ENCODE results near the gene EEF1AKMT1. TPM values are rescaled to one million over a fixed set of nuclear protein-coding genes. Genes with fewer than 3 reads are reported as not detected.

Gene EEF1AKMT1
- total and polyA plus RNA-seq, 2 experiments from 2014 or later: 13.7 to 23.1 TPM

DNA sequence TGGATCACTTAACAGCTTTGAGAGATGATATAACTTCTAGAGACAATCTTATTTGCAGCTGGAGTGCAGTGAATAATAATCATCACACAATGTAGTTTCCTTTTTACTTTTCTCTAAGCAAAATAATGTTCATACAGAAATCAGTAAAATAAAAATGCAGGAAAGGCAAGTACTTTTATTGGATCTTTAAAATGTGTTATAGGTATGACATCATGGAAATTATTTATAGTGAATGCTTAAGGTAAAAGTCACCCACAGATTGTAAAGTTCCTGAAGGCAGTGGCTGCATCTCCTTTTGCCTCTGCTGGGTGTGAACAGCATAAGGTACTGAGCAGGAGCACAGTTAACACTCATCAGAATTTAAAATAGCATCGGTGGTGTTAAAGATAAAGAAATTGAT lies 87.6 kb downstream of the EEF1AKMT1 start:
- WGBS, 2 experiments (ENCODE audit: low coverage in 1 of 2, low lambda C conversion rate in 2 of 2, missing lambda C conversion rate in 2 of 2): 100% methylated on average over 1 of the region's 1 CpG
- Histone ChIP-seq H3K9me3 (ENCODE audit: low read depth) (no peaks in the 10 kb centered on the region), H3K4me2 (ENCODE audit: unreplicated experiment) (no peak overlapping the region), H3K9me2 (ENCODE audit: insufficient read depth) (no peaks in the 10 kb centered on the region), H2AFZ (no peak overlapping the region), H3K4me1 (ENCODE audit: insufficient read depth) (peaks cover 11% of the 10 kb centered on the region), H3K36me3 (ENCODE audit: low read depth) (0 out of 2 replicates have a peak, but pooled peaks cover under 1% of the 10 kb centered on the region), H4K20me1 (ENCODE audit: insufficient read depth) (no peaks in the 10 kb centered on the region), H3F3A (ENCODE audit: insufficient read depth) (peaks cover 12% of the 10 kb centered on the region), H3K4me3 (no peak overlapping the region), H3K9ac (no peak overlapping the region), H3K79me2 (ENCODE audit: insufficient read depth) (no peaks in the 10 kb centered on the region), H3K27me3 (replicated peaks; ENCODE audit: insufficient read depth) (no peaks in the 10 kb centered on the region), H3K27ac (no peak overlapping the region)
- in situ Hi-C loops (cut with MboI): loop anchor here (25.0 kb wide), 1 partner anchor 499 kb away; the partner anchor contains the start of gene GJB2
- no peak for DNase-seq
- no peak for TF ChIP-seq EZH2phosphoT487 (IDR thresholded peaks at IDR 0.05; ENCODE audit: insufficient read depth, low read depth)
- no peak for TF ChIP-seq EZH2 (IDR thresholded peaks at IDR 0.05; ENCODE audit: insufficient read depth, poor library complexity, severe bottlenecking)

DNA sequence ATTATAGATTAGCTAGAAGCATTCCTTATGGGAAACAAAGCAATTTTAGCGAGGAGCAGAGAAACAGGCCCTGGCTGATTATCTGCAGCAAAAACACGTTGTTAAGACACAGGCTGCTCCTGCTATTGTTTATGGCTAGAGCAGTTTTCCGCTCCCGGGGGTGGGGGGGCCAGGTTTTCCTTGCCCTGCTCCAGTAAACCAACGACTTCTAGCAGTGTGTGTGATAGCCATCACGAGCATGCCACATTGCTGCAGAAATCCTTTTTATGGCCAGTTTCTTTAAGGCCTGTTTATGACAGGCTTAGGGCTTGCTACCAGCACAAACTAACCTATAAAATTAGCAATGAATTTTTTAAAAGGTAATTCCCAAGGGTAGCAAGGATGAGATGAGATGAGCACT lies 88.7 kb downstream of the EEF1AKMT1 start:
- H3K4me3 ChIP-seq: no peak overlapping the region
- H2AFZ ChIP-seq: no peak overlapping the region
- H3K36me3 ChIP-seq (ENCODE audit: low read depth): no peaks in the 10 kb centered on the region
- H3K9me2 ChIP-seq (ENCODE audit: insufficient read depth): no peaks in the 10 kb centered on the region
- H4K20me1 ChIP-seq (ENCODE audit: insufficient read depth): no peaks in the 10 kb centered on the region
- H3K27me3 ChIP-seq (replicated peaks; ENCODE audit: insufficient read depth): no peaks in the 10 kb centered on the region
- H3K79me2 ChIP-seq (ENCODE audit: insufficient read depth): no peaks in the 10 kb centered on the region
- H3F3A ChIP-seq (ENCODE audit: insufficient read depth): peaks cover 12% of the 10 kb centered on the region
- H3K27ac ChIP-seq: no peak overlapping the region
- peaks cover 11% of the 10 kb centered on the region for H3K4me1 ChIP-seq (ENCODE audit: insufficient read depth)
- H3K9me3 ChIP-seq (ENCODE audit: low read depth): no peaks in the 10 kb centered on the region
- DNase-seq: no peak
- in situ Hi-C loops (cut with MboI): loop anchor here (25.0 kb wide), 1 partner anchor 498 kb away; the partner anchor contains the start of gene GJB2
- no peak overlapping the region for H3K9ac ChIP-seq
- TF ChIP-seq EZH2 (IDR thresholded peaks at IDR 0.05; ENCODE audit: insufficient read depth, poor library complexity, severe bottlenecking): no peak
- TF ChIP-seq EZH2phosphoT487 (IDR thresholded peaks at IDR 0.05; ENCODE audit: insufficient read depth, low read depth): no peak
- no peak overlapping the region for H3K4me2 ChIP-seq (ENCODE audit: unreplicated experiment)
- WGBS, 2 experiments (ENCODE audit: low coverage in 1 of 2, low lambda C conversion rate in 2 of 2, missing lambda C conversion rate in 2 of 2): 92 to 96% methylated on average over 6 of the region's 6 CpGs

DNA sequence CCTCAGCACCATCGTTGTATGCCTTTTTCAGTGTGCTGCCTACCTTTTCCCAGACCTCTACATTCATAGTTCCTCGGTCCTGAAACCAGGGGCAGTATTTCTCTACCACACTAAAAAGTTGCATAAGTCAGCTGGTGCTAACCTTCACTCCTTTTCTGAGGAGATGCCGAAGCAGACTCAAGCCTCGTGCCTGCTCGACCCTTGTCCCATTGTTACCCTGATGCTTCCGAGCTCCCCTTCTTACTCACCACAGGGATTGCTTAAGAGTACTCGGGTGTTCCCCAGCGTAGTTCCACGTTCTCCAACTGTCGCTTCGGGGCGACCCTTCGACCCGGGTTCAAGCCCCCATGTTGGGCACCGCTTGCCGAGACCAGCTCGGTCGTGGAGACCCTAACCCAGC lies 89.2 kb downstream of the EEF1AKMT1 start:
- Histone ChIP-seq H3K9me2 (ENCODE audit: insufficient read depth) (no peaks in the 10 kb centered on the region), H3K4me2 (ENCODE audit: unreplicated experiment) (no peak overlapping the region), H3K9ac (no peak overlapping the region), H3K4me3 (no peak overlapping the region), H3K36me3 (ENCODE audit: low read depth) (no peaks in the 10 kb centered on the region), H3K27me3 (replicated peaks; ENCODE audit: insufficient read depth) (no peaks in the 10 kb centered on the region), H3K4me1 (ENCODE audit: insufficient read depth) (peaks cover 11% of the 10 kb centered on the region), H4K20me1 (ENCODE audit: insufficient read depth) (no peaks in the 10 kb centered on the region), H3K27ac (no peak overlapping the region), H3K79me2 (ENCODE audit: insufficient read depth) (no peaks in the 10 kb centered on the region), H2AFZ (no peak overlapping the region), H3K9me3 (ENCODE audit: low read depth) (no peaks in the 10 kb centered on the region), H3F3A (ENCODE audit: insufficient read depth) (peaks cover 12% of the 10 kb centered on the region)
- DNase-seq: peak; percentile 35
- TF ChIP-seq EZH2 (IDR thresholded peaks at IDR 0.05; ENCODE audit: insufficient read depth, poor library complexity, severe bottlenecking) (no peak), EZH2phosphoT487 (IDR thresholded peaks at IDR 0.05; ENCODE audit: insufficient read depth, low read depth) (no peak)
- in situ Hi-C loops (cut with MboI): loop anchor here (25.0 kb wide), 1 partner anchor 497 kb away; the partner anchor contains the start of gene GJB2
- WGBS, 2 experiments (ENCODE audit: low coverage in 1 of 2, low lambda C conversion rate in 2 of 2, missing lambda C conversion rate in 2 of 2): 72% methylated on average over 18 of the region's 18 CpGs

DNA sequence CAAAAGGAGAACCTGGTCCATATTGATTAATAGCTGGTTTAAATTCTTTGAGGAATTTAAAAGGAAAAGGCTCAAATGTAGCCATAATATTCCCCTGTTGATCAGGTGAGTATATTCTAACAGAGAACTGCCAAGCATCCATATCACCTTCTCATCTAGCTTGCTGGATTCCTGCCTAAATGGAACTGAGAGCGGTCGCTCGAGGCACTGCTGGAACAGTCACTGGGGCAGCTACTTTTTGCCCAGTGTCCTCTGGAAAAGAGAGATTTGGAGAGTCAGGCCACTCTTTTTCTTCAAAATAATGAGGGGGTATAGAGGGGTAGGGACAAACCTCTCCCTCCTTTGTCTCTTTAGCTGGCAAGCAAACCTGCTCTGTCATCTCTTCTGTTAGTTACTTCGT lies 89.7 kb downstream of the EEF1AKMT1 start:
- Histone ChIP-seq H3F3A (ENCODE audit: insufficient read depth) (peaks cover 12% of the 10 kb centered on the region), H3K27me3 (replicated peaks; ENCODE audit: insufficient read depth) (no peaks in the 10 kb centered on the region), H4K20me1 (ENCODE audit: insufficient read depth) (no peaks in the 10 kb centered on the region), H3K79me2 (ENCODE audit: insufficient read depth) (no peaks in the 10 kb centered on the region), H3K36me3 (ENCODE audit: low read depth) (no peaks in the 10 kb centered on the region), H2AFZ (no peak overlapping the region), H3K9me2 (ENCODE audit: insufficient read depth) (no peaks in the 10 kb centered on the region), H3K4me3 (no peak overlapping the region), H3K4me2 (ENCODE audit: unreplicated experiment) (no peak overlapping the region), H3K9ac (no peak overlapping the region), H3K27ac (no peak overlapping the region), H3K9me3 (ENCODE audit: low read depth) (no peaks in the 10 kb centered on the region), H3K4me1 (ENCODE audit: insufficient read depth) (peaks cover 11% of the 10 kb centered on the region)
- in situ Hi-C loops (cut with MboI): loop anchor here (25.0 kb wide), 1 partner anchor 497 kb away; the partner anchor contains the start of gene GJB2
- TF ChIP-seq EZH2phosphoT487 (IDR thresholded peaks at IDR 0.05; ENCODE audit: insufficient read depth, low read depth) (no peak), EZH2 (IDR thresholded peaks at IDR 0.05; ENCODE audit: insufficient read depth, poor library complexity, severe bottlenecking) (no peak)
- no peak for DNase-seq
- 99 to 100% methylated on average over 4 of the region's 4 CpGs for WGBS, 2 experiments (ENCODE audit: low coverage in 1 of 2, low lambda C conversion rate in 2 of 2, missing lambda C conversion rate in 2 of 2)
